Neural cell (in vitro differentiated cells): Measurements from ENCODE around the gene CPAMD8. TPM values are rescaled to one million over a fixed set of nuclear protein-coding genes. Genes with fewer than 3 reads are reported as not detected.

Source experiments
- H2AFZ ChIP-seq: fragments of 200-600, 300-800 bp; sonication (generic), shearing (Covaris generic); 2 replicates; pipeline ENCODE4 v1.6.0; 2014; ENCODE audit warnings: low read depth, mild to moderate bottlenecking, antibody characterized with exemption, low read length, moderate library complexity
- H3F3A ChIP-seq: fragments of 200-600 bp; shearing (Covaris generic); 2 replicates; pipeline ENCODE4 v1.6.1; 2016; ENCODE audit warnings: mild to moderate bottlenecking, moderate library complexity, mixed read lengths, antibody characterized with exemption, low read length; ENCODE audit not compliant: insufficient read depth, poor library complexity, severe bottlenecking
- H3K27ac ChIP-seq: fragments of 200-600, 300-800 bp; sonication (generic), shearing (Covaris generic); 2 replicates; pipeline ENCODE4 v1.5.1; 2014; ENCODE audit warnings: mild to moderate bottlenecking, low read length, moderate library complexity
- H3K27me3 ChIP-seq: fragments of 300-800, 200-600 bp; sonication (generic), shearing (Covaris generic); 2 replicates; pipeline ENCODE4 v1.6.0; 2014; ENCODE audit warnings: mild to moderate bottlenecking, low read depth, low read length, moderate library complexity; ENCODE audit not compliant: insufficient read depth
- H3K36me3 ChIP-seq: fragments of 300-800, 200-600 bp; sonication (generic), shearing (Covaris generic); 2 replicates; pipeline ENCODE4 v1.5.1; 2014; ENCODE audit warnings: mild to moderate bottlenecking, antibody characterized with exemption, low read length, moderate library complexity; ENCODE audit not compliant: insufficient read depth
- H3K4me2 ChIP-seq: fragments of 300-800, 200-600 bp; sonication (generic), shearing (Covaris generic); 2 replicates; pipeline ENCODE4 v1.6.0; 2014; ENCODE audit warnings: mild to moderate bottlenecking, low read length
- H3K4me3 ChIP-seq: fragments of 300-800, 200-600 bp; sonication (generic), shearing (Covaris generic); 2 replicates; pipeline ENCODE4 v1.5.1; 2014; ENCODE audit warnings: mild to moderate bottlenecking, low read length, moderate library complexity
- H3K79me2 ChIP-seq: fragments of 200-600 bp; shearing (Covaris generic); replicated peaks from 2 replicates; pipeline ENCODE4 v1.6.0; 2014; ENCODE audit warnings: mild to moderate bottlenecking, low read length, moderate library complexity; ENCODE audit not compliant: insufficient read depth
- H3K9ac ChIP-seq: fragments of 300-800, 200-600 bp; sonication (generic), shearing (Covaris generic); 2 replicates; pipeline ENCODE4 v1.6.1; 2016; ENCODE audit warnings: mild to moderate bottlenecking, low read length, mixed read lengths
- H3K9me2 ChIP-seq: fragments of 200-600 bp; shearing (Covaris generic); 2 replicates; pipeline ENCODE4 v1.6.1; 2016; ENCODE audit warnings: mild to moderate bottlenecking, low read length, mixed read lengths; ENCODE audit not compliant: insufficient read depth
- H3K9me3 ChIP-seq: fragments of 200-600, 300-800 bp; sonication (generic), shearing (Covaris generic); 2 replicates; pipeline ENCODE4 v1.6.1; 2016; ENCODE audit warnings: mild to moderate bottlenecking, mixed run types, low read length, moderate library complexity, mixed read lengths
- H4K20me1 ChIP-seq: fragments of 200-600 bp; shearing (Covaris generic); 2 replicates; pipeline ENCODE4 v1.6.1; 2016; ENCODE audit warnings: mild to moderate bottlenecking, mixed run types; ENCODE audit not compliant: insufficient read depth
- EP300 ChIP-seq: fragments of 450-650 bp; conservative IDR thresholded peaks from 2 replicates; pipeline ENCODE4 v1.6.1; 2014; ENCODE audit warnings: antibody characterized with exemption, mild to moderate bottlenecking, moderate library complexity; ENCODE audit not compliant: poor library complexity, severe bottlenecking
- EZH2 ChIP-seq: fragments of 200-600, 300-800 bp; shearing (Covaris generic), sonication (generic); IDR thresholded peaks from 2 replicates; pipeline ENCODE4 v1.6.1; 2014; ENCODE audit warnings: antibody characterized with exemption, low read length, borderline replicate concordance, mild to moderate bottlenecking; ENCODE audit not compliant: insufficient read depth, poor library complexity, severe bottlenecking
- MXI1 ChIP-seq: fragments of 450-650 bp; conservative IDR thresholded peaks from 2 replicates; pipeline ENCODE4 v1.6.1; 2014; ENCODE audit warnings: antibody characterized with exemption, mild to moderate bottlenecking; ENCODE audit not compliant: poor library complexity, severe bottlenecking
- POLR2AphosphoS5 ChIP-seq: IDR thresholded peaks from 2 replicates; pipeline ENCODE4 v1.6.1; 2012
- RAD21 ChIP-seq: fragments of 450-650 bp; conservative IDR thresholded peaks from 2 replicates; pipeline ENCODE4 v1.6.1; 2014; ENCODE audit warnings: antibody characterized with exemption, mild to moderate bottlenecking, moderate library complexity
- SMC3 ChIP-seq: fragments of 450-650 bp; conservative IDR thresholded peaks from 2 replicates; pipeline ENCODE4 v1.6.1; 2014; ENCODE audit warnings: antibody characterized with exemption, mild to moderate bottlenecking, moderate library complexity; ENCODE audit not compliant: poor library complexity
- TAF1 ChIP-seq: IDR thresholded peaks from 2 replicates; pipeline ENCODE4 v1.6.1; 2012; ENCODE audit warnings: low read depth
- polyA plus RNA-seq: library from polyadenylated mRNA; depleted of rRNA; stranded (reverse); fragments of >200 nt; gene quantifications from 2 replicates; pipeline ENCODE4 v1.2.3, GENCODE V29; 2014
- TF ChIP-seq, protein P1 (sequence below): IDR thresholded peaks from 2 replicates; pipeline ENCODE4 v1.6.1; 2012; ENCODE audit warnings: borderline replicate concordance
- TF ChIP-seq, protein P2 (sequence below): fragments of 450-650 bp; IDR thresholded peaks from 2 replicates; pipeline ENCODE4 v1.5.1; 2014; ENCODE audit warnings: antibody characterized with exemption, mild to moderate bottlenecking, moderate library complexity; ENCODE audit not compliant: poor library complexity, severe bottlenecking

CPAMD8 gene
- polyA plus RNA-seq, 1 donor from 2014 or later = 1.9 TPM

DNA sequence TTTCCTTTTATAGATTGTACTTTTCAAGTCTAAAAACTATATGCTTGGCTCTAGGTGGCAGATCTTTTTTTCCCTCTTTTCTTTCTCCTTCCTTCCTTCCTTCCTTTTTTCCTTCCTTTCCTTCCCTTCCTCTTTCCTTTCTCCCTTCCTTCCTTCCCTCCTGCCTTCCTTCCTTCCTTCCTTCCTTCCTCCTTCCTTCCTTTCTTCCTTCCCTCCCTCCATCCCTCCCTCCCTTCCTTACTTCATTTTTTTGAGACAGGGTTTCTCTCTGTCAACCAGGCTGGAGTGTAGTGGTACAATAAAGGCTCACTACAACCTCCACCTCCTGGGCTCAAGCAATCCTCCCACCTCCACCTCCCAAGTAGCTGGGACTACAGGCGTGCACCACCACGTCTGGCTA lies 89.7 kb downstream of the CPAMD8 start:
- no peak overlapping the region for H3K27ac ChIP-seq
- no peak overlapping the region for H3K4me3 ChIP-seq
- no peak overlapping the region for H3K4me2 ChIP-seq
- H3F3A ChIP-seq = no peaks in the 10 kb centered on the region
- H3K9ac ChIP-seq = no peak overlapping the region
- no peaks in the 10 kb centered on the region for H3K79me2 ChIP-seq
- H3K9me2 ChIP-seq = no peaks in the 10 kb centered on the region
- H2AFZ ChIP-seq = no peak overlapping the region
- H3K27me3 ChIP-seq = no peaks in the 10 kb centered on the region
- TF ChIP-seq SMC3 (no peak), TAF1 (no peak), RAD21 (no peak), MXI1 (no peak), POLR2AphosphoS5 (no peak), EZH2 (no peak), EP300 (no peak)
- TF ChIP-seq, protein P1, sequence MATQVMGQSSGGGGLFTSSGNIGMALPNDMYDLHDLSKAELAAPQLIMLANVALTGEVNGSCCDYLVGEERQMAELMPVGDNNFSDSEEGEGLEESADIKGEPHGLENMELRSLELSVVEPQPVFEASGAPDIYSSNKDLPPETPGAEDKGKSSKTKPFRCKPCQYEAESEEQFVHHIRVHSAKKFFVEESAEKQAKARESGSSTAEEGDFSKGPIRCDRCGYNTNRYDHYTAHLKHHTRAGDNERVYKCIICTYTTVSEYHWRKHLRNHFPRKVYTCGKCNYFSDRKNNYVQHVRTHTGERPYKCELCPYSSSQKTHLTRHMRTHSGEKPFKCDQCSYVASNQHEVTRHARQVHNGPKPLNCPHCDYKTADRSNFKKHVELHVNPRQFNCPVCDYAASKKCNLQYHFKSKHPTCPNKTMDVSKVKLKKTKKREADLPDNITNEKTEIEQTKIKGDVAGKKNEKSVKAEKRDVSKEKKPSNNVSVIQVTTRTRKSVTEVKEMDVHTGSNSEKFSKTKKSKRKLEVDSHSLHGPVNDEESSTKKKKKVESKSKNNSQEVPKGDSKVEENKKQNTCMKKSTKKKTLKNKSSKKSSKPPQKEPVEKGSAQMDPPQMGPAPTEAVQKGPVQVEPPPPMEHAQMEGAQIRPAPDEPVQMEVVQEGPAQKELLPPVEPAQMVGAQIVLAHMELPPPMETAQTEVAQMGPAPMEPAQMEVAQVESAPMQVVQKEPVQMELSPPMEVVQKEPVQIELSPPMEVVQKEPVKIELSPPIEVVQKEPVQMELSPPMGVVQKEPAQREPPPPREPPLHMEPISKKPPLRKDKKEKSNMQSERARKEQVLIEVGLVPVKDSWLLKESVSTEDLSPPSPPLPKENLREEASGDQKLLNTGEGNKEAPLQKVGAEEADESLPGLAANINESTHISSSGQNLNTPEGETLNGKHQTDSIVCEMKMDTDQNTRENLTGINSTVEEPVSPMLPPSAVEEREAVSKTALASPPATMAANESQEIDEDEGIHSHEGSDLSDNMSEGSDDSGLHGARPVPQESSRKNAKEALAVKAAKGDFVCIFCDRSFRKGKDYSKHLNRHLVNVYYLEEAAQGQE = no peak
- TF ChIP-seq, protein P2, sequence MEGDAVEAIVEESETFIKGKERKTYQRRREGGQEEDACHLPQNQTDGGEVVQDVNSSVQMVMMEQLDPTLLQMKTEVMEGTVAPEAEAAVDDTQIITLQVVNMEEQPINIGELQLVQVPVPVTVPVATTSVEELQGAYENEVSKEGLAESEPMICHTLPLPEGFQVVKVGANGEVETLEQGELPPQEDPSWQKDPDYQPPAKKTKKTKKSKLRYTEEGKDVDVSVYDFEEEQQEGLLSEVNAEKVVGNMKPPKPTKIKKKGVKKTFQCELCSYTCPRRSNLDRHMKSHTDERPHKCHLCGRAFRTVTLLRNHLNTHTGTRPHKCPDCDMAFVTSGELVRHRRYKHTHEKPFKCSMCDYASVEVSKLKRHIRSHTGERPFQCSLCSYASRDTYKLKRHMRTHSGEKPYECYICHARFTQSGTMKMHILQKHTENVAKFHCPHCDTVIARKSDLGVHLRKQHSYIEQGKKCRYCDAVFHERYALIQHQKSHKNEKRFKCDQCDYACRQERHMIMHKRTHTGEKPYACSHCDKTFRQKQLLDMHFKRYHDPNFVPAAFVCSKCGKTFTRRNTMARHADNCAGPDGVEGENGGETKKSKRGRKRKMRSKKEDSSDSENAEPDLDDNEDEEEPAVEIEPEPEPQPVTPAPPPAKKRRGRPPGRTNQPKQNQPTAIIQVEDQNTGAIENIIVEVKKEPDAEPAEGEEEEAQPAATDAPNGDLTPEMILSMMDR = no peak
- no peaks in the 10 kb centered on the region for H3K9me3 ChIP-seq
- no peaks in the 10 kb centered on the region for H3K36me3 ChIP-seq
- H4K20me1 ChIP-seq = no peaks in the 10 kb centered on the region

DNA sequence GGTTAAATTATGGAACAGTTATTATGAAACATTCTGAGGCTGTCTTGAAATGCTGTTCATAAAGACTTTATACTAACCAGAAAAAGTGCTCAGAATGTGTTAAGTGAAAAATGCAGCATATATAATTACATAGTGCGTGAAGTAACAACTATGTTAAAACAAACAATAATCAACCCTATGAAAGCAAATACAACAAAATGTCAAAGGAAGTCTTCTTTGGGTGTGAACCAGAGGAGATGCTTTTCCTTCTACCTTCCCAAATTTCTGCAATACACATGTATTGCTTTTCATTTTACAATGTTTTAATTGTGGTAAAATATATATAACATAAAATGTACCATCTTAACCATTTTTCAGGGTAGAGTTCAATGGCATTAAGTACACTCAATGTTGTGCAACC lies 92.1 kb downstream of the CPAMD8 start:
- H3K27me3 ChIP-seq = no peaks in the 10 kb centered on the region

More for the DNA sequence above, 92.1 kb downstream of the CPAMD8 start:
- no peaks in the 10 kb centered on the region for H3K36me3 ChIP-seq
- no peaks in the 10 kb centered on the region for H3F3A ChIP-seq
- H3K4me3 ChIP-seq = no peak overlapping the region
- H2AFZ ChIP-seq = no peak overlapping the region
- no peak overlapping the region for H3K27ac ChIP-seq
- H3K9me3 ChIP-seq = no peaks in the 10 kb centered on the region
- H3K79me2 ChIP-seq = no peaks in the 10 kb centered on the region
- TF ChIP-seq EP300 (no peak), POLR2AphosphoS5 (no peak), TAF1 (no peak), EZH2 (no peak), RAD21 (no peak), SMC3 (no peak), MXI1 (no peak)
- TF ChIP-seq, protein P1 = no peak
- TF ChIP-seq, protein P2 = no peak
- no peaks in the 10 kb centered on the region for H3K9me2 ChIP-seq
- no peak overlapping the region for H3K4me2 ChIP-seq
- no peak overlapping the region for H3K9ac ChIP-seq
- H4K20me1 ChIP-seq = no peaks in the 10 kb centered on the region
